Liver (tissue), 9 donors: ENCODE data around the gene PSMA5. TPM values are rescaled to one million over a fixed set of nuclear protein-coding genes. Genes with fewer than 3 reads are reported as not detected.

Experiments used
- DNase-seq: peaks from one replicate; pipeline ENCODE4 v3.0.0-alpha.2; 2017; ENCODE audit warnings: low spot score
- H3K27ac ChIP-seq, 2 donors: one replicate each; pipeline ENCODE4 v1.7.0; 2013; ENCODE audit warnings: inconsistent platforms in 2 of 2, low read length in 2 of 2, control low read depth in 1 of 2, low read depth in 1 of 2, mild to moderate bottlenecking in 1 of 2
- H3K27me3 ChIP-seq, 4 donors: one replicate each; pipeline versions ENCODE4 v1.6.1 to v1.7.0; 2013; ENCODE audit warnings: low read length in 3 of 4, inconsistent platforms in 1 of 4, mild to moderate bottlenecking in 1 of 4, moderate library complexity in 1 of 4; ENCODE audit not compliant: control insufficient read depth in 4 of 4, insufficient read depth in 4 of 4
- H3K36me3 ChIP-seq, 4 donors: one replicate each; pipeline versions ENCODE4 v1.6.1 to v1.7.0; 2013; ENCODE audit warnings: low read length in 3 of 4, mild to moderate bottlenecking in 3 of 4, low read depth in 1 of 4, moderate library complexity in 1 of 4; ENCODE audit not compliant: control insufficient read depth in 4 of 4, insufficient read depth in 3 of 4
- H3K4me1 ChIP-seq, 4 donors: one replicate each; pipeline versions ENCODE4 v1.6.1 to v1.7.0; 2013; ENCODE audit warnings: low read length in 3 of 4, mild to moderate bottlenecking in 3 of 4, moderate library complexity in 1 of 4; ENCODE audit not compliant: control insufficient read depth in 4 of 4, insufficient read depth in 4 of 4
- H3K4me3 ChIP-seq, 3 donors: one replicate each; pipeline versions ENCODE4 v1.6.1 to v1.7.0; 2013; ENCODE audit warnings: low read length in 3 of 3, control low read depth in 1 of 3, low read depth in 1 of 3, mild to moderate bottlenecking in 1 of 3
- H3K9ac ChIP-seq, 2 donors: one replicate each; pipeline ENCODE4 v1.7.0; 2013; ENCODE audit warnings: low read length in 2 of 2, mild to moderate bottlenecking in 2 of 2, moderate library complexity in 2 of 2, control low read depth in 1 of 2, low read depth in 1 of 2
- H3K9me3 ChIP-seq, 4 donors: one replicate each; pipeline versions ENCODE4 v1.6.1 to v1.7.0; 2013; ENCODE audit warnings: low read length in 3 of 4; ENCODE audit not compliant: control insufficient read depth in 4 of 4
- GABPA ChIP-seq, 2 donors: IDR thresholded peaks in 1 of 2; conservative IDR thresholded peaks in 1 of 2; 2 replicates each; pipeline ENCODE4 v1.6.1; 2016; ENCODE audit warnings: antibody characterized with exemption in 2 of 2, mild to moderate bottlenecking in 1 of 2, moderate library complexity in 1 of 2
- HNF4A ChIP-seq, 2 donors: conservative IDR thresholded peaks; 2 replicates each; pipeline ENCODE4 v1.6.1; 2016; ENCODE audit warnings: antibody characterized with exemption in 2 of 2, mild to moderate bottlenecking in 2 of 2
- SP1 ChIP-seq: IDR thresholded peaks from 2 replicates; pipeline ENCODE4 v1.6.1; 2018; ENCODE audit warnings: antibody characterized with exemption, mild to moderate bottlenecking
- YY1 ChIP-seq: IDR thresholded peaks from 2 replicates; pipeline ENCODE4 v1.6.1; 2016; ENCODE audit warnings: antibody characterized with exemption, mild to moderate bottlenecking
- WGBS: extraction: QIAGEN DNeasy Blood & Tissue Kit; methylation state at CpG from one replicate; pipeline ENCODE4 v1.1.7; 2013; 5-methylcytosine and 5-hydroxymethylcytosine counted together
- polyA plus RNA-seq, 2 donors: library from polyadenylated mRNA; stranded (reverse) in 1 of 2; unstranded in 1 of 2; fragments of 200-250 nt in 1 of 2; fragments of >200 nt in 1 of 2; fragmentation: Nextera tagmentation in 1 of 2; extraction: Ambion mirVana in 1 of 2; gene quantifications; one replicate each; pipeline versions ENCODE4 v1.2.1 to v1.2.3, GENCODE V29; 2013 to 2015
- total RNA-seq, 2 donors: library from RNA; depleted of rRNA; stranded (reverse); fragments of >200 nt; gene quantifications; one replicate each; pipeline ENCODE4 v1.2.3, GENCODE V29; 2014
- TF ChIP-seq, protein P1 (sequence below): IDR thresholded peaks from 2 replicates; pipeline ENCODE4 v1.6.1; 2016; ENCODE audit warnings: antibody characterized with exemption, mild to moderate bottlenecking
- TF ChIP-seq, protein P2 (sequence below): fragments of 150-350 bp; IDR thresholded peaks from 2 replicates; pipeline ENCODE4 v1.5.1; 2017; ENCODE audit warnings: improper control_type of control experiment, low read depth, low read length; ENCODE audit not compliant: missing input control
- TF ChIP-seq, protein P3 (sequence below): IDR thresholded peaks from 2 replicates; pipeline ENCODE4 v1.6.1; 2016; ENCODE audit warnings: antibody characterized with exemption
- donor health status: healthy.
- donor health status: healthy.
- donor health status: healthy.
- donor health status: healthy.
- donor health status: healthy.

Gene PSMA5
- total and polyA plus RNA-seq, 4 donors: 26.3 to 88.6 (median 67.9) TPM

DNA sequence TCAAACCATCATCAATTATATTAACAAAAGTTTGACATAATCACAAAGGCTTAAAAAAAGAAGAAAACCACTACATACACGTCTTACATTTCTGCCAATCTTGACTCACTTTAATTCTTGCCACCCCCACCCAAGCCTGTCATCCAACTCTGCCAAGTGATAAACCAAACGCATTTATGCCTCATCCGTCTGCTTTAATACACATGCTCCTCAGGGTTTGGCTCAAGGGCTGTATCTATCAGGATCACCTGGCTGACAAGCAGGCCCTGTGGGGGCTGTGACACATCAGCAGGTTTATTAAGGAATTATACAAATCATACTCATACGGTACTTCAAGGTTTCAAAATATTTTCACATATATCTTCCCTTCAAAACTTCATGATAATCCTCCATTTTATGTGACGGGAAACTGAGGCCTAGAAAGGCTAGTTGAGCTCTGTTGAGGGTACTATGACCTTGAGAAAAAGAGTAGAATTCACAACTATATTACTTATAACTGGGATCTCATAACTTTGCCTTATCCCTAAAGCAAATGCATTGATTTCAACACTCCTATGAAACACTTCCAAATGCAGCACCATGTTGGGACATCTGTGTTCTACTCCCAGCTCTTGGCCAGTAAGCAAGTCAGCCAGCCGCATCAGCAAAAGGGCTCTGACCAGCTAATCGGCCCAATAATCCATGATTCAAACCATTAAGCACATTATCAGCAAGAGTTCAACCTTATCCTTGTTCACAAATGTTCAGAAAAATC, 37.2 kb downstream of the PSMA5 start:
- no peaks in the 10 kb centered on the region for H3K27me3 ChIP-seq
- no peak overlapping the region for H3K27ac ChIP-seq
- DNase-seq: no peak
- H3K9me3 ChIP-seq: no peaks in the 10 kb centered on the region
- H3K4me3 ChIP-seq: no peak overlapping the region
- TF ChIP-seq, protein P1, sequence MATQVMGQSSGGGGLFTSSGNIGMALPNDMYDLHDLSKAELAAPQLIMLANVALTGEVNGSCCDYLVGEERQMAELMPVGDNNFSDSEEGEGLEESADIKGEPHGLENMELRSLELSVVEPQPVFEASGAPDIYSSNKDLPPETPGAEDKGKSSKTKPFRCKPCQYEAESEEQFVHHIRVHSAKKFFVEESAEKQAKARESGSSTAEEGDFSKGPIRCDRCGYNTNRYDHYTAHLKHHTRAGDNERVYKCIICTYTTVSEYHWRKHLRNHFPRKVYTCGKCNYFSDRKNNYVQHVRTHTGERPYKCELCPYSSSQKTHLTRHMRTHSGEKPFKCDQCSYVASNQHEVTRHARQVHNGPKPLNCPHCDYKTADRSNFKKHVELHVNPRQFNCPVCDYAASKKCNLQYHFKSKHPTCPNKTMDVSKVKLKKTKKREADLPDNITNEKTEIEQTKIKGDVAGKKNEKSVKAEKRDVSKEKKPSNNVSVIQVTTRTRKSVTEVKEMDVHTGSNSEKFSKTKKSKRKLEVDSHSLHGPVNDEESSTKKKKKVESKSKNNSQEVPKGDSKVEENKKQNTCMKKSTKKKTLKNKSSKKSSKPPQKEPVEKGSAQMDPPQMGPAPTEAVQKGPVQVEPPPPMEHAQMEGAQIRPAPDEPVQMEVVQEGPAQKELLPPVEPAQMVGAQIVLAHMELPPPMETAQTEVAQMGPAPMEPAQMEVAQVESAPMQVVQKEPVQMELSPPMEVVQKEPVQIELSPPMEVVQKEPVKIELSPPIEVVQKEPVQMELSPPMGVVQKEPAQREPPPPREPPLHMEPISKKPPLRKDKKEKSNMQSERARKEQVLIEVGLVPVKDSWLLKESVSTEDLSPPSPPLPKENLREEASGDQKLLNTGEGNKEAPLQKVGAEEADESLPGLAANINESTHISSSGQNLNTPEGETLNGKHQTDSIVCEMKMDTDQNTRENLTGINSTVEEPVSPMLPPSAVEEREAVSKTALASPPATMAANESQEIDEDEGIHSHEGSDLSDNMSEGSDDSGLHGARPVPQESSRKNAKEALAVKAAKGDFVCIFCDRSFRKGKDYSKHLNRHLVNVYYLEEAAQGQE: no peak
- TF ChIP-seq YY1: no peak
- TF ChIP-seq, protein P2, sequence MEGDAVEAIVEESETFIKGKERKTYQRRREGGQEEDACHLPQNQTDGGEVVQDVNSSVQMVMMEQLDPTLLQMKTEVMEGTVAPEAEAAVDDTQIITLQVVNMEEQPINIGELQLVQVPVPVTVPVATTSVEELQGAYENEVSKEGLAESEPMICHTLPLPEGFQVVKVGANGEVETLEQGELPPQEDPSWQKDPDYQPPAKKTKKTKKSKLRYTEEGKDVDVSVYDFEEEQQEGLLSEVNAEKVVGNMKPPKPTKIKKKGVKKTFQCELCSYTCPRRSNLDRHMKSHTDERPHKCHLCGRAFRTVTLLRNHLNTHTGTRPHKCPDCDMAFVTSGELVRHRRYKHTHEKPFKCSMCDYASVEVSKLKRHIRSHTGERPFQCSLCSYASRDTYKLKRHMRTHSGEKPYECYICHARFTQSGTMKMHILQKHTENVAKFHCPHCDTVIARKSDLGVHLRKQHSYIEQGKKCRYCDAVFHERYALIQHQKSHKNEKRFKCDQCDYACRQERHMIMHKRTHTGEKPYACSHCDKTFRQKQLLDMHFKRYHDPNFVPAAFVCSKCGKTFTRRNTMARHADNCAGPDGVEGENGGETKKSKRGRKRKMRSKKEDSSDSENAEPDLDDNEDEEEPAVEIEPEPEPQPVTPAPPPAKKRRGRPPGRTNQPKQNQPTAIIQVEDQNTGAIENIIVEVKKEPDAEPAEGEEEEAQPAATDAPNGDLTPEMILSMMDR: no peak
- 76% methylated on average over 7 of the region's 7 CpGs for WGBS
- no peaks in the 10 kb centered on the region for H3K36me3 ChIP-seq
- peaks cover 0 to 10% (median 5%) of the 10 kb centered on the region in 4 donors for H3K4me1 ChIP-seq
- no peak overlapping the region for H3K9ac ChIP-seq

DNA sequence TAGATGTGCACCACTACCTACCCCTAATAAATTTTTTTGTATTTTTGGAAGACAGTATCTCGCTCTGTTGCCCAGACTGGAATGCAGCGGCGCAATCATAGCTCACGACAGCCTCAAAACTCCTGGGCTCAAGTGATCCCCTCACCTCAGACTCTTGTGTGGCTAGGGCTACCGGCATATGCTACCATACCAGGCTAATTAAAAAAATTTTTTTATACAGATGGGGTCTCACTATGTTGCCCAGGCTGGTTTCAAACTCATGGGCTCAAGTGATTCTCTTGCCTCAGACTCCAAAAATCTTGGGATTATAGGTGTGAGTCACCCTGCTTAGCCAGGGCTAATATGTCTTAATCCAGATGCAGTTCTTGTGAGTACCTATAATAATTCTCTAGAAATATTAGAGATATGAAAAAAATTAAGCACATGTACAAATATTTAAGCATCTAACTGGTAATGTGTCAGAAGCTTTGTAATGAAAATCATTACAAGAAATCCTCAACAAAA, 38.0 kb downstream of the PSMA5 start:
- 95% methylated on average over 5 of the region's 5 CpGs for WGBS
- no peaks in the 10 kb centered on the region for H3K9me3 ChIP-seq
- no peak overlapping the region for H3K9ac ChIP-seq
- H3K27ac ChIP-seq: no peak overlapping the region
- peaks cover 0 to 9% (median 5%) of the 10 kb centered on the region in 4 donors for H3K4me1 ChIP-seq
- no peak for TF ChIP-seq GABPA (IDR thresholded peaks at IDR 0.05 in 1 of 2, conservative IDR thresholded peaks at IDR 0.05 in 1 of 2)
- TF ChIP-seq, protein P2: no peak
- H3K36me3 ChIP-seq: no peaks in the 10 kb centered on the region
- H3K27me3 ChIP-seq: no peaks in the 10 kb centered on the region
- DNase-seq: no peak
- no peak overlapping the region for H3K4me3 ChIP-seq

DNA sequence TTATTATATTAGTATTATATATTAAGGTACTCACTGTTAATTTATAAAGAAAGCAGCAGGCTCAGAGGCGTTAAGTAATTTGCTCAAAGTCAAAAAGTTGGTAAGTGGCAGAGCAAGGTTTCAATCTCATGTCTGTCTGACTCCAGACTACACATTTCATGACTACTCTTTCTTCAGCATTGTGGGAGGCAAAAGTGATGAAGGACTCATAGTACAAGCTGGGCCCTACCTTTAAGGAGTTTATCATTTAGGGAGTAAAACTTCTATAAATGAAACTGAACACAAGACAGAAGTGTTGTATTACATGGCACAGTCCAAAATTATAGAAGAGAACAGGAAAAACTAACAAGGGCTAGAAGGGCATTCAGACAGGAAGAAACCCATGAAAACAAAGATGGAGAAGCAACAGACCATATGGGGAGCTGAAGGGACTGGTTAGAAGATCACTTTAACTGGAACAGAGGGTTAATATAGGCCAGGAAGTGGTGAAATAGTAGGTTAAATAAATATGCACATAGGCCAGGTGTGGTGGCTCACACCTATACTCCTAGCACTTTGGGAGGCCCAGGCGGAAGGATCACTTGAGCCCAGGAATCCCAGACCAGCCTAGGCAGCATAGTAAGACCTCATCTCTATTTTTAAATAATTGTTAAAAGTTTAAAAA, 40.1 kb downstream of the PSMA5 start:
- Histone ChIP-seq H3K9ac (no peak overlapping the region), H3K27ac (no peak overlapping the region), H3K4me3 (no peak overlapping the region), H3K36me3 (no peaks in the 10 kb centered on the region), H3K9me3 (no peaks in the 10 kb centered on the region), H3K27me3 (no peaks in the 10 kb centered on the region), H3K4me1 (no peaks in the 10 kb centered on the region)
- WGBS: 99% methylated on average over 2 of the region's 2 CpGs
- TF ChIP-seq HNF4A (conservative IDR thresholded peaks at IDR 0.05): no peak
- TF ChIP-seq SP1: no peak
- TF ChIP-seq, protein P3, sequence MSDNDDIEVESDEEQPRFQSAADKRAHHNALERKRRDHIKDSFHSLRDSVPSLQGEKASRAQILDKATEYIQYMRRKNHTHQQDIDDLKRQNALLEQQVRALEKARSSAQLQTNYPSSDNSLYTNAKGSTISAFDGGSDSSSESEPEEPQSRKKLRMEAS: no peak
- TF ChIP-seq, protein P1: no peak
- DNase-seq: no peak
